Measurements from ENCODE around the gene RPS2. TPM values are rescaled to one million over a fixed set of nuclear protein-coding genes. Genes with fewer than 3 reads are reported as not detected.

Gene RPS2
- total RNA-seq, 5 donors from 2014 or later (not counting 1 experiment from before 2014, with no cell fraction given), result 3,208 to 3,662 (median 3,410) TPM

DNA sequence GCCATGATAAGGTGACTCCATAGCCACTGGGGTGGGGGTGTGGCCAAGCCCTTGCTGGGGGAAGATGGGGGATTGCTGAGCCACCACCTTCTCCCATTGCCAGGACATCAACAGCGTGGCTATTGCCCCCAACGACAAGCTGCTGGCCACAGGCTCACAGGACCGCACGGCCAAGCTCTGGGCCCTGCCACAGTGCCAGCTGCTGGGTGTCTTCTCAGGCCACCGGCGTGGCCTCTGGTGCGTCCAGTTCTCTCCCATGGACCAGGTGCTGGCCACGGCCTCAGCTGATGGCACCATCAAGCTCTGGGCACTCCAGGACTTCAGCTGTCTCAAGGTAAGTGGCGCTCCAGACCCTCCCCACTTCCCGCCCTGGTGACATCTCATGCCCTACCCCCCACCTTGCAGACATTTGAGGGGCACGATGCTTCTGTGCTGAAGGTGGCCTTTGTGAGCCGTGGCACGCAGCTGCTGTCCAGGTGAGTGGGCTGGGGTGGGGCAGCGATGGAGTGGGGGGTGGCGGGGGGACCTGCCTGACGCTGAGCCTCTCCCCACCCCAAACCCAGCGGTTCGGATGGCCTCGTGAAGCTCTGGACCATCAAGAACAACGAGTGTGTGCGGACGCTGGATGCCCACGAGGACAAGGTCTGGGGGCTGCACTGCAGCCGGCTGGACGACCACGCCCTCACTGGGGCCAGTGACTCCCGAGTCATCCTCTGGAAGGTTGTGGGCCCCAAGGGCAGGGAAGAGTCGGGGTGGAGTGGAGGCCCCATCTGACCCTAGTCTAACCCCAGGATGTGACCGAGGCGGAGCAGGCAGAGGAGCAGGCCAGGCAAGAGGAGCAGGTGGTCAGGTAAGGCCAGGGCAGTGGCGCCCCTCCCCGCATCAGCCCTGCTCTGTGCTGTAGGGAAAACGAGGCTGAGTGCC, 12.6 kb upstream of the RPS2 start:
- ChIA-PET POLR2A (no interaction called here), CTCF (interaction anchor here in 1 of 2 donors (0.6 kb wide), 1 partner anchor 168 kb away, joined by 4 read pairs; no protein-coding TSS in a partner anchor)
- ATAC-seq (replicated peaks in 1 of 4) (no peak), DNase-seq (no peak)
- Histone ChIP-seq H3K4me1 (ENCODE audit: control insufficient read depth in 1 of 2, extremely low read depth in 1 of 2, insufficient read depth in 2 of 2, low read length in 2 of 2) (peaks cover 2 to 32% of the 10 kb centered on the region in 2 experiments), H3K4me3 (ENCODE audit: control insufficient read depth in 1 of 2, extremely low read depth in 1 of 2, low read length in 1 of 2) (no peak overlapping the region), H3K36me3 (ENCODE audit: control insufficient read depth in 2 of 2, extremely low read depth in 1 of 2, insufficient read depth in 1 of 2, low read length in 1 of 2) (peaks cover 17 to 38% of the 10 kb centered on the region in 2 donors), H3K27me3 (replicated peaks in 1 of 2; ENCODE audit: control insufficient read depth in 2 of 2, extremely low read depth in 1 of 2, insufficient read depth in 2 of 2, low read length in 1 of 2) (peaks cover 0 to 90% of the 10 kb centered on the region in 2 experiments), H3K9me3 (no peaks in the 10 kb centered on the region), H3K27ac (ENCODE audit: low read length) (no peak overlapping the region)
- 98% methylated on average over 22 of the region's 33 CpGs for WGBS (ENCODE audit: insufficient coverage)
- Mint-ChIP-seq H3K4me1 (peaks cover 5 to 11% (median 8%) of the 10 kb centered on the region in 3 donors), H3K4me3 (no peak overlapping the region), H3K9me3 (no peaks in the 10 kb centered on the region), H3K36me3 (peaks cover 18% of the 10 kb centered on the region), H3K27ac (no peak overlapping the region), H3K27me3 (peaks cover 0 to 22% of the 10 kb centered on the region in 2 donors)

GRCh38 chr16:1976216-1976520, 11.5 kb upstream of the RPS2 start:
- POLR2A ChIA-PET, result no interaction called here
- no peak overlapping the region for H3K27ac Mint-ChIP-seq
- H3K4me1 ChIP-seq (ENCODE audit: control insufficient read depth in 1 of 2, extremely low read depth in 1 of 2, insufficient read depth in 2 of 2, low read length in 2 of 2), result peaks cover 2 to 37% of the 10 kb centered on the region in 2 experiments
- no peaks in the 10 kb centered on the region for H3K9me3 Mint-ChIP-seq
- peaks cover 0 to 15% of the 10 kb centered on the region in 2 donors for H3K27me3 Mint-ChIP-seq
- CTCF ChIA-PET, result interaction anchor here in 1 of 2 donors (0.5 kb wide), 1 partner anchor 202 kb away, joined by 3 read pairs; no protein-coding TSS in a partner anchor
- peaks cover 0 to 80% of the 10 kb centered on the region in 2 experiments for H3K27me3 ChIP-seq (replicated peaks in 1 of 2; ENCODE audit: control insufficient read depth in 2 of 2, extremely low read depth in 1 of 2, insufficient read depth in 2 of 2, low read length in 1 of 2)
- WGBS (ENCODE audit: insufficient coverage), result 100% methylated on average over 8 of the region's 8 CpGs
- H3K4me3 Mint-ChIP-seq, result peak overlapping the region in 1 of 3 donors; percentile 6
- H3K4me1 Mint-ChIP-seq, result peaks cover 14 to 20% (median 18%) of the 10 kb centered on the region in 3 donors
- no peaks in the 10 kb centered on the region for H3K9me3 ChIP-seq
- peaks cover 20% of the 10 kb centered on the region for H3K36me3 Mint-ChIP-seq
- H3K4me3 ChIP-seq (ENCODE audit: control insufficient read depth in 1 of 2, extremely low read depth in 1 of 2, low read length in 1 of 2), result no peak overlapping the region
- H3K27ac ChIP-seq (ENCODE audit: low read length), result no peak overlapping the region
- no peak for DNase-seq
- H3K36me3 ChIP-seq (ENCODE audit: control insufficient read depth in 2 of 2, extremely low read depth in 1 of 2, insufficient read depth in 1 of 2, low read length in 1 of 2), result peaks cover 17 to 38% of the 10 kb centered on the region in 2 donors
- no peak for ATAC-seq (replicated peaks in 1 of 4)

- Mint-ChIP-seq H3K36me3 (peaks cover 20% of the 10 kb centered on the region), H3K27ac (no peak overlapping the region), H3K4me1 (peaks cover 18 to 24% (median 23%) of the 10 kb centered on the region in 3 donors), H3K4me3 (peak overlapping the region in 1 of 3 donors; percentile 6), H3K9me3 (no peaks in the 10 kb centered on the region), H3K27me3 (peaks cover 0 to 9% of the 10 kb centered on the region in 2 donors)
- H3K9me3 ChIP-seq, result no peaks in the 10 kb centered on the region
- DNase-seq, result no peak
- CTCF ChIA-PET, result interaction anchor here in 1 of 2 donors (0.5 kb wide), 1 partner anchor 202 kb away, joined by 3 read pairs; no protein-coding TSS in a partner anchor
- no peak for ATAC-seq (replicated peaks in 1 of 4)
- no peak overlapping the region for H3K4me3 ChIP-seq (ENCODE audit: control insufficient read depth in 1 of 2, extremely low read depth in 1 of 2, low read length in 1 of 2)
- peaks cover 17 to 38% of the 10 kb centered on the region in 2 donors for H3K36me3 ChIP-seq (ENCODE audit: control insufficient read depth in 2 of 2, extremely low read depth in 1 of 2, insufficient read depth in 1 of 2, low read length in 1 of 2)
- peaks cover 0 to 74% of the 10 kb centered on the region in 2 experiments for H3K27me3 ChIP-seq (replicated peaks in 1 of 2; ENCODE audit: control insufficient read depth in 2 of 2, extremely low read depth in 1 of 2, insufficient read depth in 2 of 2, low read length in 1 of 2)
- H3K4me1 ChIP-seq (ENCODE audit: control insufficient read depth in 1 of 2, extremely low read depth in 1 of 2, insufficient read depth in 2 of 2, low read length in 2 of 2), result peaks cover 2 to 42% of the 10 kb centered on the region in 2 experiments
- POLR2A ChIA-PET, result no interaction called here
- 97% methylated on average over 18 of the region's 33 CpGs for WGBS (ENCODE audit: insufficient coverage)
- H3K27ac ChIP-seq (ENCODE audit: low read length), result no peak overlapping the region
Measured at GRCh38 chr16:1975432-1976215, 11.0 kb upstream of the RPS2 start.

GRCh38 chr16:1974157-1975070, 9.8 kb upstream of the RPS2 start:
- H3K36me3 ChIP-seq (ENCODE audit: control insufficient read depth in 2 of 2, extremely low read depth in 1 of 2, insufficient read depth in 1 of 2, low read length in 1 of 2), result peaks cover 17 to 38% of the 10 kb centered on the region in 2 donors
- peaks cover 0 to 62% of the 10 kb centered on the region in 2 experiments for H3K27me3 ChIP-seq (replicated peaks in 1 of 2; ENCODE audit: control insufficient read depth in 2 of 2, extremely low read depth in 1 of 2, insufficient read depth in 2 of 2, low read length in 1 of 2)
- POLR2A ChIA-PET, result no interaction called here
- no peak overlapping the region for H3K27ac ChIP-seq (ENCODE audit: low read length)
- no peak overlapping the region for H3K27ac Mint-ChIP-seq
- no peak overlapping the region for H3K4me3 ChIP-seq (ENCODE audit: control insufficient read depth in 1 of 2, extremely low read depth in 1 of 2, low read length in 1 of 2)
- ATAC-seq (replicated peaks in 1 of 4) (no peak), DNase-seq (no peak)
- no peaks in the 10 kb centered on the region for H3K9me3 Mint-ChIP-seq
- H3K36me3 Mint-ChIP-seq, result peaks cover 20% of the 10 kb centered on the region
- CTCF ChIA-PET, result no interaction called here
- H3K9me3 ChIP-seq, result no peaks in the 10 kb centered on the region
- peaks cover 0 to 4% of the 10 kb centered on the region in 2 donors for H3K27me3 Mint-ChIP-seq
- peaks cover 18 to 23% (median 21%) of the 10 kb centered on the region in 3 donors for H3K4me1 Mint-ChIP-seq
- H3K4me1 ChIP-seq (ENCODE audit: control insufficient read depth in 1 of 2, extremely low read depth in 1 of 2, insufficient read depth in 2 of 2, low read length in 2 of 2), result peaks cover 2 to 34% of the 10 kb centered on the region in 2 experiments
- 94% methylated on average over 27 of the region's 42 CpGs for WGBS (ENCODE audit: insufficient coverage)
- H3K4me3 Mint-ChIP-seq, result peak overlapping the region; percentile 28 to 99 (median 41)

- ATAC-seq (replicated peaks in 1 of 4), result no peak
- peaks cover 0 to 4% of the 10 kb centered on the region in 2 donors for H3K27me3 Mint-ChIP-seq
- H3K9me3 Mint-ChIP-seq, result no peaks in the 10 kb centered on the region
- Histone ChIP-seq H3K27ac (ENCODE audit: low read length) (no peak overlapping the region), H3K4me1 (ENCODE audit: control insufficient read depth in 1 of 2, extremely low read depth in 1 of 2, insufficient read depth in 2 of 2, low read length in 2 of 2) (peaks cover 2 to 32% of the 10 kb centered on the region in 2 experiments), H3K27me3 (replicated peaks in 1 of 2; ENCODE audit: control insufficient read depth in 2 of 2, extremely low read depth in 1 of 2, insufficient read depth in 2 of 2, low read length in 1 of 2) (peaks cover 0 to 58% of the 10 kb centered on the region in 2 experiments), H3K36me3 (ENCODE audit: control insufficient read depth in 2 of 2, extremely low read depth in 1 of 2, insufficient read depth in 1 of 2, low read length in 1 of 2) (peaks cover 17 to 38% of the 10 kb centered on the region in 2 donors), H3K9me3 (no peaks in the 10 kb centered on the region), H3K4me3 (ENCODE audit: control insufficient read depth in 1 of 2, extremely low read depth in 1 of 2, low read length in 1 of 2) (no peak overlapping the region)
- peaks cover 18 to 23% (median 21%) of the 10 kb centered on the region in 3 donors for H3K4me1 Mint-ChIP-seq
- H3K27ac Mint-ChIP-seq, result no peak overlapping the region
- ChIA-PET CTCF (no interaction called here), POLR2A (no interaction called here)
- peak overlapping the region in 2 of 3 donors; percentile 28 to 99 for H3K4me3 Mint-ChIP-seq
- H3K36me3 Mint-ChIP-seq, result peaks cover 20% of the 10 kb centered on the region
- WGBS (ENCODE audit: insufficient coverage), result 87% methylated on average over 13 of the region's 16 CpGs
- no peak for DNase-seq
Measured at GRCh38 chr16:1973461-1974156, 9.0 kb upstream of the RPS2 start.
